GM21576 (cell line): ENCODE data around the gene LAMA2.

Source experiments
- ATAC-seq: cut with Tn5 transposase; IDR thresholded peaks from one replicate; pipeline ENCODE4 v1.9.1; 2021; ENCODE audit warnings: mild to moderate bottlenecking, moderate library complexity; ENCODE audit not compliant: unreplicated experiment

LAMA2 gene

DNA sequence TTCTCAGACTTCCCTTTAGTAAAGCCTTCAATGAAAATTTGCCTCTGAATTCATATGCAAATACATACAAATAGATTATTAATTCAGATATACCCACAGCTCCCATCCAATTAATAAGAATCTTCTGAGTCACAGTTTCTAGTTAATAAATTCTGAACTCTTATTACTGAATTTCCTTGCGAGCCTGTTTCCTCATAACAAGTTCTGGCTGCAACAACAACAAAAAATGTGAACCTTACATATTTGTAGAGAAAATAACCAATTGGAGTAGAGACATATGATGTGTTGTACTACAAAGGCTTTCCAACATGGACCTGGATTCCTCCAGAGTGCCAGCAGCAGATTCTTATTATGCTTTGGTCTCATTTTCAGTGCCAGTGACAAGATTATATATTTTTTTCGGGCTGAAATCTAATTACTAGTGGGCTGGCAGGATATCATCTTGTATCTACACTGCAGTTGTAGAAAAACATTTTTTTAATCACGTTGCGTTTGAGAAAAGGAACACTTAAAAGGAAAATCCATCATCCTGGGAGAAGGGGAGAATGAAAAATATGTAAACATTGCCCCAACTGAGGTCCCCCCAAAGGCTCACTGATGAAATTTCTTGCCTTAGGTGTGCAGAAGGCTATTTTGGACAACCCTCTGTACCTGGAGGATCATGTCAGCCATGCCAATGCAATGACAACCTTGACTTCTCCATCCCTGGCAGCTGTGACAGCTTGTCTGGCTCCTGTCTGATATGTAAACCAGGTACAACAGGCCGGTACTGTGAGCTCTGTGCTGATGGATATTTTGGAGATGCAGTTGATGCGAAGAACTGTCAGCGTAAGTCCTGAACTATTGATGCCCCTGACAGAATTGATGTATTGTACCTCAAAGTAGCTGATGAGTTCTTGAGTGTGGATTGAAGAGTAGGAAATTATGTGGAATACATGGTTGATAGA lies 404.6 kb downstream of the LAMA2 start:
- no peak for ATAC-seq

GRCh38 chr6:129289442-129289841 lies 406.5 kb downstream of the LAMA2 start:
- no peak for ATAC-seq

GRCh38 chr6:129292836-129293235 lies 409.9 kb downstream of the LAMA2 start:
- no peak for ATAC-seq

DNA sequence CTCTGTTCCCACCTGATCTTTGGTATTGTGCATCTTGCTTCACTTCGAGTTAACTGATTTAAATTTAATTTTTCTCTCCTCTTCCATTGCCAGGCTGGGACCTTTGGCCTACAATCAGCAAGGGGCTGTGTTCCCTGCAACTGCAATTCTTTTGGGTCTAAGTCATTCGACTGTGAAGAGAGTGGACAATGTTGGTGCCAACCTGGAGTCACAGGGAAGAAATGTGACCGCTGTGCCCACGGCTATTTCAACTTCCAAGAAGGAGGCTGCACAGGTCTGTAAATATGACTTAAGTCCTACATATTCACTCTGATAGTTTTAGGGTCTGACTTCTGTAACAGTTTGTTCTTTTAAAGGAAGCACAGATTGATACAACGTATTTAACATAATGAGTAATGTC lies 414.7 kb downstream of the LAMA2 start:
- no peak for ATAC-seq

DNA sequence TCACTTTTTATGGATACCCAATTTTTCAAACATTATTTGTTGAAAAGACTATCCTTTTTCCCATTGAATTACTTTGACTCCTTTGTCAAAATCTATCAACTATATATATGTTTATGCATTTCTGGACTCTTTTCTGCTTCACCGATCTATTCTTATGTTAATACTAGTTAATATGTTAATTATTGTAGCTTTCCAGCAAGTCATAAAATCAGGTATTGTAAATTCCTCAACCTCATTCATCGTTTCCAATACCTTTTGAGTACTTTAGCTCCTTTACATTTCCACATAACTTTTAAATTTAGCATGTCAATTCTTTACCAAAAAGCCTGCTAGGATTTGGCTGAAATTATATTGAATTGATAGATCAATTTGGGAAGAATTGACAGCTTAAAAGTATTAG lies 419.7 kb downstream of the LAMA2 start:
- no peak for ATAC-seq

DNA sequence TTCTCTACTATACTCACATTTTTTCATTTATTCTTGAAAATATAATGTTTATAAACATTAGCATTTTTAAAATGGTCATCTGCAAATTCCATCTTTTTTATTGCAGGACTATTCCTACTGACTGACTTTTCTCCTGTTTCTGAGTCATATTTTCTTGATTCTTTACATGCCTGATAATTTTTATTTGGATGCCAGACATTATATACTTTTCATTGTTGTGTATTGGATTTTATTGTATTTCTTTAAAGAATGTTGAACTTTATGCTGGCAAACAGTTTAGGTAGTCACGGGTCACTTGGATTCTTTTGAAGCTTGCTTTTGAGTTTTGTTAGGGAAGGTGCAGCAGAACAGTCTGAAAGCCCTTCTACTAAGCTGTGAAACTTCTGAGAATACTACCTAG lies 423.9 kb downstream of the LAMA2 start:
- no peak for ATAC-seq

DNA sequence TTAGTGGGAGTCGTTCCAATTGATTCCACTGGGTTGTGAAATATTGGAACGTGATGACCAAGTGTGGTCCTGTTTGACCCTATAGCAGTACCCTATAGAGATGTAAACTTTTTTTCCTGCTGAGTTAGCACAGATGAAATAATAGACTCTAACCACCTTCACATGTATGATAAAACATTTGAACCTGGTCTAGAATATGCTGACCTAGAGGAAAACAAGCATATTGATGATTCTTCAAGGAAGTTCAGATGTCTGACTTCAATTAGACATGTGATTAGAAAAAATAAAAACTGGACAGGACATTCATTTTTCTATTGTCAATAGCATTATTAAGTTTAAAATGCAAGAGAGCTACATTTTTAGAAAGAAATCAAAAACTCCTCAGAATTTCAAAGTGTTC lies 424.9 kb downstream of the LAMA2 start:
- ATAC-seq: no peak

DNA sequence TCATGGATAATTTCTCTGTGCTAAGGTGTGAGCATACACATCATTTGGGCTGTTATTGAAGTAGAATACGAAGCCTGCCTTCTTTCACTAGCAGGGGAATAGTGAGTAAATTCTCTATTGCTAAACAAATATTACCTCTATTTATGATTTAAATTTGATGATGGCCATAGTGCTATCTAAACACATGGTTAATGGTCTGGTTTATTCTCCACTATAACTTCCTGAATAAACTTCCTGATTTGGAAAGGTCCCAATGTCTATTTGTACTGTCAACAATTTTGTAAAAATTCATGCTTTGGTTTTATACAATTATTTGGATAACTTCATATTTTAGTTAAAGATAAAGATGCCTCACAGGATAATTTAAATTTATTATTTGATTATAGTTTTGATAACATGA lies 426.2 kb downstream of the LAMA2 start:
- ATAC-seq: no peak

GRCh38 chr6:129312880-129313279 lies 429.9 kb downstream of the LAMA2 start:
- ATAC-seq: no peak

- no peak for ATAC-seq
Observed at GRCh38 chr6:129314575-129314974, 431.6 kb downstream of the LAMA2 start.

GRCh38 chr6:129317931-129318820 lies 435.2 kb downstream of the LAMA2 start:
- ATAC-seq: no peak

DNA sequence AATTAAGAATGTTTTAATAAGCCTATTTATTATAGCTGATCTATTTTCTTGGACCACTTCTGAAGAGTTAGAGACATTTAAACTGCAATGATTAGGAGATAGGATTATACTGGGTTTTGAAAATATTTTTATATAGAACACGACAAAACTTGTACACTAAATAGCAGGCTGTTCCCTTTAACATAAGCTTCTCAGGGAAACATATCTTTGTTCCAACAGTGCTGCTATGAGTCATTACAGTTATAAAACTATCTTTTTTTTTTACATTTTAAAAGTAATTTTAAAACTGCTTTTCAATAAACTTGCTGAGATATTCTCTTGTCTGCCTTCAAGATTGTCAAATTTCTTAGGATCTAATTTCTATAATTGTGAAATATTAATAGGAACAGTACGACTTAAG lies 438.0 kb downstream of the LAMA2 start:
- ATAC-seq: no peak

- no peak for ATAC-seq
Observed at GRCh38 chr6:129321303-129321702, 438.4 kb downstream of the LAMA2 start.

- ATAC-seq: no peak
Observed at GRCh38 chr6:129324345-129324744, 441.4 kb downstream of the LAMA2 start.

- no peak for ATAC-seq
Observed at GRCh38 chr6:129329678-129330077, 446.7 kb downstream of the LAMA2 start.

- no peak for ATAC-seq
Observed at GRCh38 chr6:129331450-129332138, 448.7 kb downstream of the LAMA2 start.

DNA sequence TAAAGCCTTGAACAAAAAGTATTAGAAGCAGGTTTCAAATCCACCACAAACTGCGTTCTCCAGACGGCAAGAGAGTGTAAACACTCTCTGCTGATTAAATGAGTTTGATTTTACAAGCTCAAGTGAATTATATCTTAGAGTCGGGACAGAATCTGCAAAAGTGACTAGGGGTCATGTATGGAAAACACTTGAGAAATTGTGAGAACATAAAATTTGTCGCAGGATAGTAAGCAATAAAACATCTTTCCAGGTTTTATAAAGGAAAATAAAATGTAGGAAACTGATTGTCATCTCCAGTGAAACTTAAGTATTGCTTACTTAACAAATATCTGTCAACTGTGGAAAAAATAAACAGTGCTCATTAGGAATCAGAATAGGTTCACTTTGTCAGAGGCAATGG lies 452.9 kb downstream of the LAMA2 start:
- ATAC-seq: no peak

GRCh38 chr6:129338683-129339082 lies 455.7 kb downstream of the LAMA2 start:
- no peak for ATAC-seq

DNA sequence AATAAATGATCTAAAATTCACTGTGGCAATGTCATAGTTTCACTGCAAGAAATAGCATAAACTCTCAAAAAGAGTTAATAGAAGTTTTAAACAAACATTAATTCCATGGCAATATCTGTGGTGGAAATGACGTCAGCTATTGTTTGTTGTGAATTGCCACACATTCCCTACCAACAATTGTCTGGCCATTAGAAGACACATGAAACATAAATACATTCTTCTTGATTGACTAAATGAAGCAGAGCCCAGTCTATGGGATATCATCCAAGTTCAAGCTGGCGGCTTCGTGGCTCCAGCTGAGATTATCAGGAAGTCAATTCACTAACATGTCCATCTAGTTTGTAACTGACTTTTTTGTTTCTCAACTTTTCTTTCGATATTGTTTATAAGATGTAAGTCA lies 458.0 kb downstream of the LAMA2 start:
- ATAC-seq: no peak

- no peak for ATAC-seq
Observed at GRCh38 chr6:129342243-129342642, 459.3 kb downstream of the LAMA2 start.

DNA sequence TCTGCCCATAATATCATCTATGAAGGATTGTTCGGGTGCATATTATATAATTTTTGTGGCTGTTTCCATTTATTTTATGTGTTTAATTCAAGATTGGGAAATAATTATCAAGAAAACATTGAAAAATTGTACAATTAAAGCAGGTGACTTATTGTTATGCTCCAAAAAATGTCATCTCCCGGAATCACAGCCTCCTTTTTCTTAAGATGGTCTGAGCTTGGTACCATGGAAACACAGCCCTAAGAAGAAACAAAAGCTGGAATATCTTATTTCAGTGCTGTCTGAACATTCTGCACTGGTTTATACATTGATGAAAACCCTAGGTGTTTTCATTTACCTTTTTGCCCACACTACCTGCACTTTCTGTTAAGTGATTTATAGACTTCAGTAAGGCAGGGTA lies 459.9 kb downstream of the LAMA2 start:
- no peak for ATAC-seq
